ENCODE measurements around the gene PRIMA1. TPM values are rescaled to one million over a fixed set of nuclear protein-coding genes. Genes with fewer than 3 reads are reported as not detected.

PRIMA1 gene
- total RNA-seq, 1 experiment from 2014 or later = 2.3 TPM

DNA sequence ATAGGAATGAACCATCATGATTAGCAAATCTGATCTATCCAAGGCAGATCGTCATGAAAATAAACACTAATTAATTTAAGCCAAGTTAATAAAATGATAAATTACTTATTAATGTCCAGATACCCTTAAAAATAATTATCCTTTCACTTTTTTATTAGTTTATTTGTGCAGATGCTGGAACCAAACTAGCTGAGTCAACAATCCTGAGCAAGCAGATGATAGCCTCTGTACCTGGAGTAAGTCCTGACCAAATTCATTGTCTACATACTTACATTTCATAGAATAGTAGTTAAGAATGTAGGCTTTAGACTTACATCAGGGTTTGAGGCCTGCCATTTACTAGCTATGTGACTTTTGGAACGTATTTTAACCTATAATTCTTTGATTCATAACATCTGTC lies 105.8 kb downstream of the PRIMA1 start:
- no peak overlapping the region for H2BK12ac ChIP-seq (ENCODE audit: insufficient read length, low read depth, low read length)
- H4K8ac ChIP-seq (replicated peaks; ENCODE audit: insufficient read length, low read depth, low read length) = no peak overlapping the region
- no peak overlapping the region for H4K91ac ChIP-seq (ENCODE audit: insufficient read length, low read depth, low read length)
- no peaks in the 10 kb centered on the region for H4K20me1 ChIP-seq (ENCODE audit: control insufficient read depth, insufficient read depth, insufficient read length)
- no CpG with 5 or more reads among the region's 2 CpGs for WGBS (ENCODE audit: extremely low coverage, insufficient read length, low lambda C conversion rate)
- Mint-ChIP-seq H3K27ac (no peak overlapping the region), H3K4me1 (peaks cover 34 to 37% of the 10 kb centered on the region in 2 experiments), H3K27me3 (ENCODE audit: low read depth) (no peaks in the 10 kb centered on the region), H3K4me3 (no peak overlapping the region), H3K9me3 (no peaks in the 10 kb centered on the region), H3K36me3 (ENCODE audit: insufficient read depth in 1 of 3, low read depth in 3 of 3) (no peaks in the 10 kb centered on the region)
- H2AFZ ChIP-seq (ENCODE audit: low read length) = no peak overlapping the region
- no peak overlapping the region for H2BK120ac ChIP-seq (ENCODE audit: low read depth, low read length, poor library complexity, severe bottlenecking)
- H3T11ph ChIP-seq (ENCODE audit: low read length) = no peak overlapping the region
- H3K14ac ChIP-seq (ENCODE audit: insufficient read depth, low read length) = no peak overlapping the region
- H3K79me1 ChIP-seq (ENCODE audit: insufficient read depth, low read depth, low read length, poor library complexity, severe bottlenecking) = no peaks in the 10 kb centered on the region
- H3K27me3 ChIP-seq (ENCODE audit: insufficient read depth, low read length) = no peaks in the 10 kb centered on the region
- H3K18ac ChIP-seq (ENCODE audit: insufficient read length, low read depth, low read length) = no peak overlapping the region
- peaks cover 8% of the 10 kb centered on the region; the same call in 1 of the 2 replicates for H3K4me1 ChIP-seq (ENCODE audit: insufficient read depth, low read length)
- no peak overlapping the region for H3K23ac ChIP-seq (ENCODE audit: insufficient read length, low read depth, low read length)
- no peak overlapping the region for H3K27ac ChIP-seq (ENCODE audit: insufficient read length, low read depth, low read length)
- H3K56ac ChIP-seq (ENCODE audit: insufficient read length, low read depth, low read length) = no peak overlapping the region
- H3K4me2 ChIP-seq (ENCODE audit: insufficient read depth, insufficient read length, low read length) = no peak overlapping the region
- no peaks in the 10 kb centered on the region for H3K23me2 ChIP-seq (ENCODE audit: insufficient read length, low read depth, low read length, poor library complexity, severe bottlenecking)
- no peak for DNase-seq
- no peak overlapping the region for H3K4ac ChIP-seq (ENCODE audit: low read depth, low read length)
- H2AK5ac ChIP-seq (ENCODE audit: insufficient read length, low read length) = no peak overlapping the region
- no peak overlapping the region for H2BK15ac ChIP-seq (ENCODE audit: low read depth, low read length)
- H4K5ac ChIP-seq (ENCODE audit: insufficient read length, low read depth, low read length) = no peak overlapping the region
- no peak overlapping the region for H2BK20ac ChIP-seq (ENCODE audit: low read depth, low read length, poor library complexity, severe bottlenecking)
- H3K9ac ChIP-seq (ENCODE audit: extremely low read depth, insufficient read length, low read length) = no peak overlapping the region
- no peaks in the 10 kb centered on the region for H3K79me2 ChIP-seq (ENCODE audit: insufficient read depth, low read length)
- TF ChIP-seq, protein P1, sequence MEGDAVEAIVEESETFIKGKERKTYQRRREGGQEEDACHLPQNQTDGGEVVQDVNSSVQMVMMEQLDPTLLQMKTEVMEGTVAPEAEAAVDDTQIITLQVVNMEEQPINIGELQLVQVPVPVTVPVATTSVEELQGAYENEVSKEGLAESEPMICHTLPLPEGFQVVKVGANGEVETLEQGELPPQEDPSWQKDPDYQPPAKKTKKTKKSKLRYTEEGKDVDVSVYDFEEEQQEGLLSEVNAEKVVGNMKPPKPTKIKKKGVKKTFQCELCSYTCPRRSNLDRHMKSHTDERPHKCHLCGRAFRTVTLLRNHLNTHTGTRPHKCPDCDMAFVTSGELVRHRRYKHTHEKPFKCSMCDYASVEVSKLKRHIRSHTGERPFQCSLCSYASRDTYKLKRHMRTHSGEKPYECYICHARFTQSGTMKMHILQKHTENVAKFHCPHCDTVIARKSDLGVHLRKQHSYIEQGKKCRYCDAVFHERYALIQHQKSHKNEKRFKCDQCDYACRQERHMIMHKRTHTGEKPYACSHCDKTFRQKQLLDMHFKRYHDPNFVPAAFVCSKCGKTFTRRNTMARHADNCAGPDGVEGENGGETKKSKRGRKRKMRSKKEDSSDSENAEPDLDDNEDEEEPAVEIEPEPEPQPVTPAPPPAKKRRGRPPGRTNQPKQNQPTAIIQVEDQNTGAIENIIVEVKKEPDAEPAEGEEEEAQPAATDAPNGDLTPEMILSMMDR (conservative IDR thresholded peaks at IDR 0.05) = no peak
- no peak overlapping the region for H2BK5ac ChIP-seq (ENCODE audit: insufficient read length, low read length)
- no peaks in the 10 kb centered on the region for H3K9me3 ChIP-seq (ENCODE audit: control insufficient read depth, low read depth, low read length)

Measured in H9 (cell line).